GM23338 (cell line): ENCODE data around the gene AFAP1. TPM values are rescaled to one million over a fixed set of nuclear protein-coding genes. Genes with fewer than 3 reads are reported as not detected.

Experiments
- ATAC-seq: fragments of 200-7000 bp; cut with Tn5 transposase; 3 replicates; pipeline ENCODE4 v1.9.1; 2020
- DNase-seq: peaks from one replicate; pipeline ENCODE4 v3.0.0-alpha.2; 2015; ENCODE audit warnings: low spot score
- H2AFZ ChIP-seq: fragments of 200-600 bp; sonication (generic); 2 replicates; pipeline ENCODE4 v1.8.0; 2016; ENCODE audit warnings: antibody characterized with exemption, mild to moderate bottlenecking, moderate library complexity
- H3F3A ChIP-seq: fragments of 200-600 bp; sonication (generic); replicated peaks from 2 replicates; pipeline ENCODE4 v1.8.0; 2017; ENCODE audit warnings: antibody characterized with exemption, mixed run types, low read depth
- H3K27ac ChIP-seq: fragments of 200-600 bp; sonication (generic); 2 replicates; pipeline ENCODE4 v1.6.1; 2016; ENCODE audit warnings: low read depth
- H3K27me3 ChIP-seq: fragments of 200-600 bp; sonication (generic); 2 replicates; pipeline ENCODE4 v1.8.0; 2016; ENCODE audit warnings: mild to moderate bottlenecking, mixed run types, moderate library complexity; ENCODE audit not compliant: insufficient read depth
- H3K36me3 ChIP-seq: fragments of 200-600 bp; sonication (generic); 2 replicates; pipeline ENCODE4 v1.8.0; 2016; ENCODE audit warnings: mild to moderate bottlenecking; ENCODE audit not compliant: insufficient read depth
- H3K4me1 ChIP-seq: fragments of 200-600 bp; sonication (generic); 2 replicates; pipeline ENCODE4 v1.8.0; 2016; ENCODE audit warnings: mild to moderate bottlenecking, moderate library complexity; ENCODE audit not compliant: insufficient read depth
- H3K4me2 ChIP-seq: fragments of 200-600 bp; sonication (generic); 2 replicates; pipeline ENCODE4 v1.7.1; 2017; ENCODE audit warnings: mixed run types
- H3K4me3 ChIP-seq: fragments of 200-600 bp; sonication (generic); 2 replicates; pipeline ENCODE4 v1.6.1; 2016; ENCODE audit warnings: mixed run types
- H3K79me2 ChIP-seq: fragments of 200-600 bp; sonication (generic); replicated peaks from 2 replicates; pipeline ENCODE4 v1.8.0; 2017; ENCODE audit warnings: mild to moderate bottlenecking; ENCODE audit not compliant: insufficient read depth
- H3K9me2 ChIP-seq: fragments of 200-600 bp; sonication (generic); 2 replicates; pipeline ENCODE4 v1.8.0; 2017; ENCODE audit not compliant: insufficient read depth
- H4K20me1 ChIP-seq: fragments of 200-600 bp; sonication (generic); replicated peaks from 2 replicates; pipeline ENCODE4 v1.8.0; 2017; ENCODE audit warnings: mild to moderate bottlenecking; ENCODE audit not compliant: insufficient read depth
- H3K27ac Mint-ChIP-seq: 2 replicates; pipeline ENCODE4 v1.8.0; 2020; ENCODE audit warnings: inconsistent platforms, mild to moderate bottlenecking, moderate library complexity, mixed read lengths
- H3K27me3 Mint-ChIP-seq: 3 replicates; pipeline ENCODE4 v1.8.0; 2022; ENCODE audit warnings: low read depth, mild to moderate bottlenecking, moderate library complexity, mixed read lengths, inconsistent platforms; ENCODE audit not compliant: insufficient read depth, poor library complexity
- H3K36me3 Mint-ChIP-seq: 3 replicates; pipeline ENCODE4 v1.8.0; 2021; ENCODE audit warnings: low read depth, mild to moderate bottlenecking, inconsistent platforms, moderate library complexity, mixed read lengths
- H3K4me1 Mint-ChIP-seq: 3 replicates; pipeline ENCODE4 v1.8.0; 2020; ENCODE audit warnings: mild to moderate bottlenecking, inconsistent platforms, mixed read lengths
- H3K4me3 Mint-ChIP-seq: 3 replicates; pipeline ENCODE4 v1.8.0; 2021; ENCODE audit warnings: moderate library complexity, mild to moderate bottlenecking, inconsistent platforms, mixed read lengths
- H3K9me3 Mint-ChIP-seq: 3 replicates; pipeline ENCODE4 v1.8.0; 2020; ENCODE audit warnings: moderate library complexity, mild to moderate bottlenecking, inconsistent platforms, mixed read lengths
- CREB1 ChIP-seq: fragments of 250-450 bp; sonication (Bioruptor Pico); IDR thresholded peaks from 2 replicates; pipeline ENCODE4 v1.5.0; 2020; ENCODE audit warnings: low read depth, mild to moderate bottlenecking, moderate library complexity
- EZH2 ChIP-seq: fragments of 200-600 bp; sonication (generic); IDR thresholded peaks from one replicate; pipeline ENCODE4 v1.8.0; 2017; ENCODE audit warnings: antibody characterized with exemption, mild to moderate bottlenecking, low read depth; ENCODE audit not compliant: unreplicated experiment
- EZH2phosphoT487 ChIP-seq: fragments of 200-600 bp; sonication (generic); IDR thresholded peaks from one replicate; pipeline ENCODE4 v1.8.1; 2018; ENCODE audit warnings: antibody characterized with exemption; ENCODE audit not compliant: unreplicated experiment
- JUNB ChIP-seq: IDR thresholded peaks from one replicate; pipeline ENCODE4 v1.6.1; 2016; ENCODE audit warnings: antibody characterized with exemption; ENCODE audit not compliant: unreplicated experiment
- POLR2AphosphoS5 ChIP-seq: IDR thresholded peaks from 2 replicates; pipeline ENCODE4 v1.6.1; 2016; ENCODE audit warnings: antibody characterized with exemption, low read depth
- STAT1 ChIP-seq: IDR thresholded peaks from one replicate; pipeline ENCODE4 v1.6.1; 2016; ENCODE audit warnings: antibody characterized with exemption; ENCODE audit not compliant: unreplicated experiment
- ZNF114 ChIP-seq: fragments of 250-450 bp; sonication (Bioruptor Pico); IDR thresholded peaks from 2 replicates; pipeline ENCODE4 v1.5.0; 2020; ENCODE audit warnings: mild to moderate bottlenecking, moderate library complexity
- ZNF331 ChIP-seq: fragments of 250-450 bp; sonication (Bioruptor Pico); IDR thresholded peaks from 2 replicates; pipeline ENCODE4 v1.5.0; 2020; ENCODE audit warnings: low read depth, mild to moderate bottlenecking, moderate library complexity
- polyA plus RNA-seq: library from polyadenylated mRNA; unstranded; fragments of >200 nt; fragmentation: Nextera tagmentation; extraction: Ambion mirVana; gene quantifications from 2 replicates; pipeline ENCODE4 v1.2.1, GENCODE V29; 2016
- total RNA-seq: library from RNA; depleted of rRNA; stranded (reverse); fragments of >200 nt; shearing (Covaris generic); gene quantifications from 2 replicates; pipeline ENCODE4 v1.2.3, GENCODE V29; 2014
- TF ChIP-seq, protein P1 (sequence below): IDR thresholded peaks from one replicate; pipeline ENCODE4 v1.6.1; 2018; ENCODE audit warnings: antibody characterized with exemption; ENCODE audit not compliant: unreplicated experiment
- TF ChIP-seq, protein P2 (sequence below): fragments of 250-450 bp; sonication (Bioruptor Pico); IDR thresholded peaks from 2 replicates; pipeline ENCODE4 v1.5.0; 2020; ENCODE audit warnings: mild to moderate bottlenecking, moderate library complexity
- TF ChIP-seq, protein P3 (sequence below), 2 experiments: fragments of 200-600 bp in 1 of 2; sonication (generic) in 1 of 2; conservative IDR thresholded peaks; 2 replicates each; pipeline versions ENCODE4 v1.5.1 to v1.6.1; 2016 to 2017; ENCODE audit warnings: antibody characterized with exemption in 2 of 2, low read depth in 2 of 2, mild to moderate bottlenecking in 2 of 2, moderate library complexity in 1 of 2

AFAP1 gene
- total and polyA plus RNA-seq, 2 experiments from 2014 or later = 6.5 to 21.5 TPM

DNA sequence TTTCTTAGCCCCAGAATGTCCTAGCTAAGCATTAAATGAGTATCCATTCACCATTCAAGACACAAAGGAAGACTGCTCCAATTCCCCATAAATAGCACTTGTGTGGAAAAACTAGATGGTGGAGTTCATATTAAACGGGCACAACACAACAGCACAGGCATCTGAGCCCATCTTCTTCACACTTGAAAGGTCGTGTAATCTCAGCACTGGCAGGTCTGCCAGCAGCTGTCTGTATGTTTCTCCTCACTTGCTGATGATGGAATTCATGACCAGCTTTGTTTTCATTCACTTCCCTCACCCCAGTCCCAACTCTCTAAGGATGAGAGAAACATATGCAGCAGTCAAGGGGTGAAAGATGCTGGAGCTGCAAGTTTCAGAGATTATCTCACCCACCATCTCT is 148.7 kb downstream of the AFAP1 start (continued):
- TF ChIP-seq POLR2AphosphoS5 = no peak
- TF ChIP-seq EZH2phosphoT487 = no peak
- TF ChIP-seq, protein P1, sequence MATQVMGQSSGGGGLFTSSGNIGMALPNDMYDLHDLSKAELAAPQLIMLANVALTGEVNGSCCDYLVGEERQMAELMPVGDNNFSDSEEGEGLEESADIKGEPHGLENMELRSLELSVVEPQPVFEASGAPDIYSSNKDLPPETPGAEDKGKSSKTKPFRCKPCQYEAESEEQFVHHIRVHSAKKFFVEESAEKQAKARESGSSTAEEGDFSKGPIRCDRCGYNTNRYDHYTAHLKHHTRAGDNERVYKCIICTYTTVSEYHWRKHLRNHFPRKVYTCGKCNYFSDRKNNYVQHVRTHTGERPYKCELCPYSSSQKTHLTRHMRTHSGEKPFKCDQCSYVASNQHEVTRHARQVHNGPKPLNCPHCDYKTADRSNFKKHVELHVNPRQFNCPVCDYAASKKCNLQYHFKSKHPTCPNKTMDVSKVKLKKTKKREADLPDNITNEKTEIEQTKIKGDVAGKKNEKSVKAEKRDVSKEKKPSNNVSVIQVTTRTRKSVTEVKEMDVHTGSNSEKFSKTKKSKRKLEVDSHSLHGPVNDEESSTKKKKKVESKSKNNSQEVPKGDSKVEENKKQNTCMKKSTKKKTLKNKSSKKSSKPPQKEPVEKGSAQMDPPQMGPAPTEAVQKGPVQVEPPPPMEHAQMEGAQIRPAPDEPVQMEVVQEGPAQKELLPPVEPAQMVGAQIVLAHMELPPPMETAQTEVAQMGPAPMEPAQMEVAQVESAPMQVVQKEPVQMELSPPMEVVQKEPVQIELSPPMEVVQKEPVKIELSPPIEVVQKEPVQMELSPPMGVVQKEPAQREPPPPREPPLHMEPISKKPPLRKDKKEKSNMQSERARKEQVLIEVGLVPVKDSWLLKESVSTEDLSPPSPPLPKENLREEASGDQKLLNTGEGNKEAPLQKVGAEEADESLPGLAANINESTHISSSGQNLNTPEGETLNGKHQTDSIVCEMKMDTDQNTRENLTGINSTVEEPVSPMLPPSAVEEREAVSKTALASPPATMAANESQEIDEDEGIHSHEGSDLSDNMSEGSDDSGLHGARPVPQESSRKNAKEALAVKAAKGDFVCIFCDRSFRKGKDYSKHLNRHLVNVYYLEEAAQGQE = no peak
- no peak for TF ChIP-seq CREB1
- TF ChIP-seq EZH2 = no peak
- TF ChIP-seq ZNF331 (CRISPR knock-in tag) = no peak

DNA sequence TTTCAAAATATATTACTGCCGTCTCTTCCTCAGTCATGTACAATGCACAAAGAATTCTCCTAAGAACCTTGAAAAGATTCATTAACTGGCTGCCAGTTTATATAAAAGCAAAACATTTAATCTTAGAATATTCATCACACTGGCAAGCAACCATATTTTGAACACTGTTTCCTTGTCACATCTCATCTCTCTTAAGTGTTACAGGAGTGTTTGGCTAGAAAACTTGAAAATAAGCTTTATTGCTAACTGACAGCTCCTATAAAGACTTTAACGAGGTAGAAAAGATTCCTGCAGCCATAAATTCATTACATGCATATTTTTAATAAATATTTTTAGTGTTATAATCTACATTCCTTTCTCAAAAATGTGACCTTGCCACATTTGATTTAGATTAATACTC is 149.6 kb downstream of the AFAP1 start:
- no peaks in the 10 kb centered on the region for H3K4me1 Mint-ChIP-seq
- H3K27ac Mint-ChIP-seq = no peak overlapping the region
- no peaks in the 10 kb centered on the region for H3K9me3 Mint-ChIP-seq
- Histone ChIP-seq H3K4me1 (no peaks in the 10 kb centered on the region), H3K27ac (no peak overlapping the region), H3K4me3 (no peak overlapping the region), H3K27me3 (no peaks in the 10 kb centered on the region), H4K20me1 (0 out of 2 replicates have a peak, but pooled peaks cover 3% of the 10 kb centered on the region), H3K79me2 (no peaks in the 10 kb centered on the region), H2AFZ (no peak overlapping the region), H3F3A (no peaks in the 10 kb centered on the region), H3K4me2 (no peak overlapping the region), H3K36me3 (no peaks in the 10 kb centered on the region; the same call in 1 of the 2 replicates), H3K9me2 (no peaks in the 10 kb centered on the region)
- peaks cover 3% of the 10 kb centered on the region; the same call in 1 of the 3 replicates for H3K36me3 Mint-ChIP-seq
- ATAC-seq = no peak
- H3K4me3 Mint-ChIP-seq = no peak overlapping the region
- DNase-seq = no peak
- H3K27me3 Mint-ChIP-seq = no peaks in the 10 kb centered on the region
- TF ChIP-seq STAT1 (no peak), CREB1 (no peak), EZH2phosphoT487 (no peak), ZNF114 (no peak), EZH2 (no peak), JUNB (no peak), POLR2AphosphoS5 (no peak)
- TF ChIP-seq, protein P2, sequence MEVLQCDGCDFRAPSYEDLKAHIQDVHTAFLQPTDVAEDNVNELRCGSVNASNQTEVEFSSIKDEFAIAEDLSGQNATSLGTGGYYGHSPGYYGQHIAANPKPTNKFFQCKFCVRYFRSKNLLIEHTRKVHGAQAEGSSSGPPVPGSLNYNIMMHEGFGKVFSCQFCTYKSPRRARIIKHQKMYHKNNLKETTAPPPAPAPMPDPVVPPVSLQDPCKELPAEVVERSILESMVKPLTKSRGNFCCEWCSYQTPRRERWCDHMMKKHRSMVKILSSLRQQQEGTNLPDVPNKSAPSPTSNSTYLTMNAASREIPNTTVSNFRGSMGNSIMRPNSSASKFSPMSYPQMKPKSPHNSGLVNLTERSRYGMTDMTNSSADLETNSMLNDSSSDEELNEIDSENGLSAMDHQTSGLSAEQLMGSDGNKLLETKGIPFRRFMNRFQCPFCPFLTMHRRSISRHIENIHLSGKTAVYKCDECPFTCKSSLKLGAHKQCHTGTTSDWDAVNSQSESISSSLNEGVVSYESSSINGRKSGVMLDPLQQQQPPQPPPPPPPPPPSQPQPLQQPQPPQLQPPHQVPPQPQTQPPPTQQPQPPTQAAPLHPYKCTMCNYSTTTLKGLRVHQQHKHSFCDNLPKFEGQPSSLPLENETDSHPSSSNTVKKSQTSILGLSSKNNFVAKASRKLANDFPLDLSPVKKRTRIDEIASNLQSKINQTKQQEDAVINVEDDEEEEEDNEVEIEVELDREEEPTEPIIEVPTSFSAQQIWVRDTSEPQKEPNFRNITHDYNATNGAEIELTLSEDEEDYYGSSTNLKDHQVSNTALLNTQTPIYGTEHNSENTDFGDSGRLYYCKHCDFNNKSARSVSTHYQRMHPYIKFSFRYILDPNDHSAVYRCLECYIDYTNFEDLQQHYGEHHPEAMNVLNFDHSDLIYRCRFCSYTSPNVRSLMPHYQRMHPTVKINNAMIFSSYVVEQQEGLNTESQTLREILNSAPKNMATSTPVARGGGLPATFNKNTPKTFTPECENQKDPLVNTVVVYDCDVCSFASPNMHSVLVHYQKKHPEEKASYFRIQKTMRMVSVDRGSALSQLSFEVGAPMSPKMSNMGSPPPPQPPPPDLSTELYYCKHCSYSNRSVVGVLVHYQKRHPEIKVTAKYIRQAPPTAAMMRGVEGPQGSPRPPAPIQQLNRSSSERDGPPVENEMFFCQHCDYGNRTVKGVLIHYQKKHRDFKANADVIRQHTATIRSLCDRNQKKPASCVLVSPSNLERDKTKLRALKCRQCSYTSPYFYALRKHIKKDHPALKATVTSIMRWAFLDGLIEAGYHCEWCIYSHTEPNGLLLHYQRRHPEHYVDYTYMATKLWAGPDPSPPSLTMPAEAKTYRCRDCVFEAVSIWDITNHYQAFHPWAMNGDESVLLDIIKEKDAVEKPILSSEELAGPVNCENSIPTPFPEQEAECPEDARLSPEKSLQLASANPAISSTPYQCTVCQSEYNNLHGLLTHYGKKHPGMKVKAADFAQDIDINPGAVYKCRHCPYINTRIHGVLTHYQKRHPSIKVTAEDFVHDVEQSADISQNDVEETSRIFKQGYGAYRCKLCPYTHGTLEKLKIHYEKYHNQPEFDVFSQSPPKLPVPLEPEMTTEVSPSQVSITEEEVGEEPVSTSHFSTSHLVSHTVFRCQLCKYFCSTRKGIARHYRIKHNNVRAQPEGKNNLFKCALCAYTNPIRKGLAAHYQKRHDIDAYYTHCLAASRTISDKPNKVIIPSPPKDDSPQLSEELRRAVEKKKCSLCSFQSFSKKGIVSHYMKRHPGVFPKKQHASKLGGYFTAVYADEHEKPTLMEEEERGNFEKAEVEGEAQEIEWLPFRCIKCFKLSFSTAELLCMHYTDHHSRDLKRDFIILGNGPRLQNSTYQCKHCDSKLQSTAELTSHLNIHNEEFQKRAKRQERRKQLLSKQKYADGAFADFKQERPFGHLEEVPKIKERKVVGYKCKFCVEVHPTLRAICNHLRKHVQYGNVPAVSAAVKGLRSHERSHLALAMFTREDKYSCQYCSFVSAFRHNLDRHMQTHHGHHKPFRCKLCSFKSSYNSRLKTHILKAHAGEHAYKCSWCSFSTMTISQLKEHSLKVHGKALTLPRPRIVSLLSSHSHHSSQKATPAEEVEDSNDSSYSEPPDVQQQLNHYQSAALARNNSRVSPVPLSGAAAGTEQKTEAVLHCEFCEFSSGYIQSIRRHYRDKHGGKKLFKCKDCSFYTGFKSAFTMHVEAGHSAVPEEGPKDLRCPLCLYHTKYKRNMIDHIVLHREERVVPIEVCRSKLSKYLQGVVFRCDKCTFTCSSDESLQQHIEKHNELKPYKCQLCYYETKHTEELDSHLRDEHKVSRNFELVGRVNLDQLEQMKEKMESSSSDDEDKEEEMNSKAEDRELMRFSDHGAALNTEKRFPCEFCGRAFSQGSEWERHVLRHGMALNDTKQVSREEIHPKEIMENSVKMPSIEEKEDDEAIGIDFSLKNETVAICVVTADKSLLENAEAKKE (CRISPR knock-in tag) = no peak
- TF ChIP-seq, protein P3, sequence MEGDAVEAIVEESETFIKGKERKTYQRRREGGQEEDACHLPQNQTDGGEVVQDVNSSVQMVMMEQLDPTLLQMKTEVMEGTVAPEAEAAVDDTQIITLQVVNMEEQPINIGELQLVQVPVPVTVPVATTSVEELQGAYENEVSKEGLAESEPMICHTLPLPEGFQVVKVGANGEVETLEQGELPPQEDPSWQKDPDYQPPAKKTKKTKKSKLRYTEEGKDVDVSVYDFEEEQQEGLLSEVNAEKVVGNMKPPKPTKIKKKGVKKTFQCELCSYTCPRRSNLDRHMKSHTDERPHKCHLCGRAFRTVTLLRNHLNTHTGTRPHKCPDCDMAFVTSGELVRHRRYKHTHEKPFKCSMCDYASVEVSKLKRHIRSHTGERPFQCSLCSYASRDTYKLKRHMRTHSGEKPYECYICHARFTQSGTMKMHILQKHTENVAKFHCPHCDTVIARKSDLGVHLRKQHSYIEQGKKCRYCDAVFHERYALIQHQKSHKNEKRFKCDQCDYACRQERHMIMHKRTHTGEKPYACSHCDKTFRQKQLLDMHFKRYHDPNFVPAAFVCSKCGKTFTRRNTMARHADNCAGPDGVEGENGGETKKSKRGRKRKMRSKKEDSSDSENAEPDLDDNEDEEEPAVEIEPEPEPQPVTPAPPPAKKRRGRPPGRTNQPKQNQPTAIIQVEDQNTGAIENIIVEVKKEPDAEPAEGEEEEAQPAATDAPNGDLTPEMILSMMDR (conservative IDR thresholded peaks at IDR 0.05; ENCODE audit: low read depth in 2 of 2) = no peak
